Measurements from ENCODE around the gene GABRB1.

Gene GABRB1

DNA sequence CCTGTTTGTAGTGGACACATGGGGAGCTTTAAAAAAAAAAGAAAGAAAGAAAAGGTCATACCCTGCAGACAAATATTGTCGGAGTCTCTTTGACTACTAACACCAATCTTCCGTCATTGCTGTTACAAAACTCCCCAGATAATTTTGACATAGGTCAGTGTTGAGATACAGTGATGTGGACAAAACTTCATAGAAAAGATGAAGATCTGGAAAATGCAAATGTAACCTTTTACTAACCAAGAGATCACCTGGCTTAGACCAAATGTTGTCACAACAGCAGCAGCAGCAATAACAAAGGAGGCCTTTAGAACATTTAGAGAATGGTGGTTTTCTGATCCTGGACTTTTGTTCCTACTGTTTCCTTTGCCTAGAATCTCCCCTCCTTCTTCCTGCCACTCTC lies 440.2 kb downstream of the GABRB1 start:
- TF ChIP-seq ZFP3 (CRISPR knock-in tag; IDR thresholded peaks at IDR 0.05), result no peak
- no peak for TF ChIP-seq OSR1 (CRISPR knock-in tag; IDR thresholded peaks at IDR 0.05)
- TF ChIP-seq, protein P1, sequence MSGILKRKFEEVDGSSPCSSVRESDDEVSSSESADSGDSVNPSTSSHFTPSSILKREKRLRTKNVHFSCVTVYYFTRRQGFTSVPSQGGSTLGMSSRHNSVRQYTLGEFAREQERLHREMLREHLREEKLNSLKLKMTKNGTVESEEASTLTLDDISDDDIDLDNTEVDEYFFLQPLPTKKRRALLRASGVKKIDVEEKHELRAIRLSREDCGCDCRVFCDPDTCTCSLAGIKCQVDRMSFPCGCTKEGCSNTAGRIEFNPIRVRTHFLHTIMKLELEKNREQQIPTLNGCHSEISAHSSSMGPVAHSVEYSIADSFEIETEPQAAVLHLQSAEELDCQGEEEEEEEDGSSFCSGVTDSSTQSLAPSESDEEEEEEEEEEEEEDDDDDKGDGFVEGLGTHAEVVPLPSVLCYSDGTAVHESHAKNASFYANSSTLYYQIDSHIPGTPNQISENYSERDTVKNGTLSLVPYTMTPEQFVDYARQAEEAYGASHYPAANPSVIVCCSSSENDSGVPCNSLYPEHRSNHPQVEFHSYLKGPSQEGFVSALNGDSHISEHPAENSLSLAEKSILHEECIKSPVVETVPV (CRISPR knock-in tag; IDR thresholded peaks at IDR 0.05), result no peak
- no peak for TF ChIP-seq ZNF565 (CRISPR knock-in tag; conservative IDR thresholded peaks at IDR 0.05; ENCODE audit: low read depth)
- no peak for TF ChIP-seq TOX (CRISPR knock-in tag; IDR thresholded peaks at IDR 0.05; ENCODE audit: borderline replicate concordance)
- no peak for TF ChIP-seq SNAI2 (CRISPR knock-in tag; IDR thresholded peaks at IDR 0.05)
- no peak for TF ChIP-seq PPARA (CRISPR knock-in tag; IDR thresholded peaks at IDR 0.05; ENCODE audit: borderline replicate concordance)
- TF ChIP-seq ZNF8 (CRISPR knock-in tag; IDR thresholded peaks at IDR 0.05), result no peak
- TF ChIP-seq BACH2 (CRISPR knock-in tag; IDR thresholded peaks at IDR 0.05; ENCODE audit: borderline replicate concordance), result no peak
- TF ChIP-seq ZFP30 (CRISPR knock-in tag; IDR thresholded peaks at IDR 0.05), result no peak
- TF ChIP-seq, protein P2, sequence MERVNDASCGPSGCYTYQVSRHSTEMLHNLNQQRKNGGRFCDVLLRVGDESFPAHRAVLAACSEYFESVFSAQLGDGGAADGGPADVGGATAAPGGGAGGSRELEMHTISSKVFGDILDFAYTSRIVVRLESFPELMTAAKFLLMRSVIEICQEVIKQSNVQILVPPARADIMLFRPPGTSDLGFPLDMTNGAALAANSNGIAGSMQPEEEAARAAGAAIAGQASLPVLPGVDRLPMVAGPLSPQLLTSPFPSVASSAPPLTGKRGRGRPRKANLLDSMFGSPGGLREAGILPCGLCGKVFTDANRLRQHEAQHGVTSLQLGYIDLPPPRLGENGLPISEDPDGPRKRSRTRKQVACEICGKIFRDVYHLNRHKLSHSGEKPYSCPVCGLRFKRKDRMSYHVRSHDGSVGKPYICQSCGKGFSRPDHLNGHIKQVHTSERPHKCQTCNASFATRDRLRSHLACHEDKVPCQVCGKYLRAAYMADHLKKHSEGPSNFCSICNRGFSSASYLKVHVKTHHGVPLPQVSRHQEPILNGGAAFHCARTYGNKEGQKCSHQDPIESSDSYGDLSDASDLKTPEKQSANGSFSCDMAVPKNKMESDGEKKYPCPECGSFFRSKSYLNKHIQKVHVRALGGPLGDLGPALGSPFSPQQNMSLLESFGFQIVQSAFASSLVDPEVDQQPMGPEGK (CRISPR knock-in tag; IDR thresholded peaks at IDR 0.05; ENCODE audit: borderline replicate concordance), result no peak
- TF ChIP-seq RARB (CRISPR knock-in tag; IDR thresholded peaks at IDR 0.05), result no peak

DNA sequence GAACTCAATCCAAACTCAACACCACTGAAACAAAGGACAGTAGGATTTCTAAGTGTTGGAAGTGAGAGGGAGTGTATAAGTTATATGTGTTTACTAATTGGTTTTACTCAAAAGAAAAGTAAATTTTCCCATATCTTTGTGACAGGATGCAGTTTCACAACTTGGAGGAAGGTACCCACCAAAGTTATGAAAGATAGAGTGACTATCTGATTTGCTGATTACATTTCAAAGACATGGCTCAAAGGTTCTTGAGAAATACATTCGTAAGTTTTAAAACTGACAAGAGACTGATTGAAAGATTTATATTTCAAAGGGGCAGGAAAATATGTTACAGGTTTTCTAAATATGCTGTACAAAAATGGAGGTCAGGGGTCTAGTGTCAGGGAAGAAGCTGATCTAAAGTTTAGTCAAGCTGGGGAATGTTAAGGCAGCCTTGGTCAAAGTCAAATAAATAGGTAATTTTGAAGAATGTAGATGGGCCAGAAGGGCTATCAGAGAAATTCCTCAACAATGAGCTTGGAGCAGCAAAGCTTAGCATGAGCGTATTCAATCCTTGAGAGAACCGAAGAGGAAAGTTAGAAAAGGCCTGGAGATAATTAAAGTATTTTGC lies 441.9 kb downstream of the GABRB1 start:
- no peak for ATAC-seq
- TF ChIP-seq ZNF8 (CRISPR knock-in tag; IDR thresholded peaks at IDR 0.05), result no peak
- TF ChIP-seq, protein P3, sequence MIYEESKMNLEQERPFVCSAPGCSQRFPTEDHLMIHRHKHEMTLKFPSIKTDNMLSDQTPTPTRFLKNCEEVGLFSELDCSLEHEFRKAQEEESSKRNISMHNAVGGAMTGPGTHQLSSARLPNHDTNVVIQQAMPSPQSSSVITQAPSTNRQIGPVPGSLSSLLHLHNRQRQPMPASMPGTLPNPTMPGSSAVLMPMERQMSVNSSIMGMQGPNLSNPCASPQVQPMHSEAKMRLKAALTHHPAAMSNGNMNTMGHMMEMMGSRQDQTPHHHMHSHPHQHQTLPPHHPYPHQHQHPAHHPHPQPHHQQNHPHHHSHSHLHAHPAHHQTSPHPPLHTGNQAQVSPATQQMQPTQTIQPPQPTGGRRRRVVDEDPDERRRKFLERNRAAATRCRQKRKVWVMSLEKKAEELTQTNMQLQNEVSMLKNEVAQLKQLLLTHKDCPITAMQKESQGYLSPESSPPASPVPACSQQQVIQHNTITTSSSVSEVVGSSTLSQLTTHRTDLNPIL (CRISPR knock-in tag; IDR thresholded peaks at IDR 0.05; ENCODE audit: low read depth), result no peak
- no peak for TF ChIP-seq ZFP30 (CRISPR knock-in tag; IDR thresholded peaks at IDR 0.05)
- no peak for TF ChIP-seq ISL1 (CRISPR knock-in tag; IDR thresholded peaks at IDR 0.05)
- no peak for TF ChIP-seq ZC3H10 (CRISPR knock-in tag; IDR thresholded peaks at IDR 0.05)
- TF ChIP-seq ZNF565 (CRISPR knock-in tag; conservative IDR thresholded peaks at IDR 0.05; ENCODE audit: low read depth), result no peak
- TF ChIP-seq ESRRG (CRISPR knock-in tag; IDR thresholded peaks at IDR 0.05), result no peak
- no peak for TF ChIP-seq TOX (CRISPR knock-in tag; IDR thresholded peaks at IDR 0.05; ENCODE audit: borderline replicate concordance)

More for the DNA sequence above, 440.2 kb downstream of the GABRB1 start:
- no peak for ATAC-seq

DNA sequence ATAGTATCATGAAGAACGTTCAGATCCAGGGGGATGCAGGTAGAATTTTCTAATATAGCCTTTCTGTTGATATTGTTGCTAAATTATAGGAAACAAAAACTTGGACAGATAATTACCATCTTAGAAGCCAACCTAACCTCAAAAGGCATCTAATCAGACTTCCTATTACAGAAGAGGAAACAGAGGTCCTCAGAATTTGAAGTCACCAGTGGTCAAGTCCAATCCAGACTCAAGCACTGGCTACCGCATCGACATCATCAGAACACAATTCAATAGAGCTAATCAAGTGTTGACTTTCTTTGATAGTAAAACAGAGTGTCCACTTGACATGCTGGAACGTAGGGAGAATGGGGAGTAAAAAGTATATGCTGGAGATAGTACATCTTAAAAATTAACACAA lies 443.4 kb downstream of the GABRB1 start:
- no peak for TF ChIP-seq TOX (CRISPR knock-in tag; IDR thresholded peaks at IDR 0.05; ENCODE audit: borderline replicate concordance)
- no peak for TF ChIP-seq GLIS3 (CRISPR knock-in tag; IDR thresholded peaks at IDR 0.05)
- no peak for ATAC-seq

DNA sequence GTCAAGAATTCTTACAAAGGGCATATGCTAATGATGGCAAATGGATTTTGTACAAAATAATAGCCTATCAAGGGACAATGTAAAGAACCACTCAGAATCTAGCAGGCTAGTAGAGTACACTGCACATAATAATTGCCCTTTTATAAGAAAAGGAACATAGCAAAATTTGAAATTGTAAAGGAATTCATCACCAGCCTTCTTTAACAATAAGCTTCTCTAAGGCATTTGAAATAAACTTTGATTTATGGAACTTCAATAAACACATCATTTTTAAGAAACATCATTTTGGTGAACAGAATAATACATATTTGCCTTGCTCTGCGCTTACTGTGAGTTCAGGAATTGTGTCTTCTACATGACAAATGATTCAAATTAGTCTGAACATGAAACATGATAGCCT lies 444.0 kb downstream of the GABRB1 start:
- ATAC-seq, result no peak
- TF ChIP-seq ARNTL (CRISPR knock-in tag; IDR thresholded peaks at IDR 0.05; ENCODE audit: borderline replicate concordance, low read depth), result no peak
- TF ChIP-seq, protein P3 (CRISPR knock-in tag; IDR thresholded peaks at IDR 0.05; ENCODE audit: low read depth), result no peak
- TF ChIP-seq ZNF565 (CRISPR knock-in tag; conservative IDR thresholded peaks at IDR 0.05; ENCODE audit: low read depth), result no peak
- TF ChIP-seq PPARA (CRISPR knock-in tag; IDR thresholded peaks at IDR 0.05; ENCODE audit: borderline replicate concordance), result no peak
- TF ChIP-seq ESRRG (CRISPR knock-in tag; IDR thresholded peaks at IDR 0.05), result no peak
- no peak for TF ChIP-seq GLIS3 (CRISPR knock-in tag; IDR thresholded peaks at IDR 0.05)
- TF ChIP-seq OSR1 (CRISPR knock-in tag; IDR thresholded peaks at IDR 0.05), result no peak
- TF ChIP-seq, protein P4, sequence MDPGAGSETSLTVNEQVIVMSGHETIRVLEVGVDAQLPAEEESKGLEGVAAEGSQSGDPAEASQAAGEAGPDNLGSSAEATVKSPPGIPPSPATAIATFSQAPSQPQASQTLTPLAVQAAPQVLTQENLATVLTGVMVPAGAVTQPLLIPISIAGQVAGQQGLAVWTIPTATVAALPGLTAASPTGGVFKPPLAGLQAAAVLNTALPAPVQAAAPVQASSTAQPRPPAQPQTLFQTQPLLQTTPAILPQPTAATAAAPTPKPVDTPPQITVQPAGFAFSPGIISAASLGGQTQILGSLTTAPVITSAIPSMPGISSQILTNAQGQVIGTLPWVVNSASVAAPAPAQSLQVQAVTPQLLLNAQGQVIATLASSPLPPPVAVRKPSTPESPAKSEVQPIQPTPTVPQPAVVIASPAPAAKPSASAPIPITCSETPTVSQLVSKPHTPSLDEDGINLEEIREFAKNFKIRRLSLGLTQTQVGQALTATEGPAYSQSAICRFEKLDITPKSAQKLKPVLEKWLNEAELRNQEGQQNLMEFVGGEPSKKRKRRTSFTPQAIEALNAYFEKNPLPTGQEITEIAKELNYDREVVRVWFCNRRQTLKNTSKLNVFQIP (CRISPR knock-in tag; IDR thresholded peaks at IDR 0.05; ENCODE audit: borderline replicate concordance, low read depth), result no peak
- no peak for TF ChIP-seq TOX (CRISPR knock-in tag; IDR thresholded peaks at IDR 0.05; ENCODE audit: borderline replicate concordance)
- no peak for TF ChIP-seq RARB (CRISPR knock-in tag; IDR thresholded peaks at IDR 0.05)
- no peak for TF ChIP-seq ZC3H10 (CRISPR knock-in tag; IDR thresholded peaks at IDR 0.05)
- TF ChIP-seq, protein P1 (CRISPR knock-in tag; IDR thresholded peaks at IDR 0.05), result no peak
- TF ChIP-seq ZNF8 (CRISPR knock-in tag; IDR thresholded peaks at IDR 0.05), result no peak
- no peak for TF ChIP-seq ZFP3 (CRISPR knock-in tag; IDR thresholded peaks at IDR 0.05)
- TF ChIP-seq CSDC2 (CRISPR knock-in tag; IDR thresholded peaks at IDR 0.05), result no peak
- TF ChIP-seq ISL1 (CRISPR knock-in tag; IDR thresholded peaks at IDR 0.05), result no peak
- TF ChIP-seq, protein P2 (CRISPR knock-in tag; IDR thresholded peaks at IDR 0.05; ENCODE audit: borderline replicate concordance), result no peak

Data from SK-N-SH treated with all-trans-retinoic acid at 6 μM for 48 hours (cell line).